GM19372 (cell line): Measurements from ENCODE around the gene INHA.
A peak's percentile ranks its signal among the peaks of the same experiment; 100 is the strongest.

Experiments
- ATAC-seq: cut with Tn5 transposase; IDR thresholded peaks from one replicate; pipeline ENCODE4 v1.9.1; 2021; ENCODE audit warnings: mild to moderate bottlenecking, low read depth, moderate library complexity; ENCODE audit not compliant: unreplicated experiment

Gene INHA

GRCh38 chr2:219557320-219557719, 14.8 kb upstream of the INHA start:
- no peak for ATAC-seq

- ATAC-seq, result no peak
Observed at GRCh38 chr2:219557791-219558785, 14.0 kb upstream of the INHA start.

GRCh38 chr2:219559156-219559915, 12.8 kb upstream of the INHA start:
- ATAC-seq, result no peak

- ATAC-seq, result peak; percentile 67
Observed at GRCh38 chr2:219560037-219560892, 11.8 kb upstream of the INHA start.

- ATAC-seq, result no peak
Observed at GRCh38 chr2:219560893-219561178, 11.3 kb upstream of the INHA start.

- no peak for ATAC-seq
Observed at GRCh38 chr2:219561179-219562048, 10.7 kb upstream of the INHA start.

- ATAC-seq, result no peak
Observed at GRCh38 chr2:219562049-219563020, 9.8 kb upstream of the INHA start.

GRCh38 chr2:219563271-219563928, 8.7 kb upstream of the INHA start:
- ATAC-seq, result no peak

- ATAC-seq, result no peak
Observed at GRCh38 chr2:219565130-219566080, 6.7 kb upstream of the INHA start.

- no peak for ATAC-seq
Observed at GRCh38 chr2:219566640-219567039, 5.5 kb upstream of the INHA start.

GRCh38 chr2:219567131-219567530, 5.0 kb upstream of the INHA start:
- ATAC-seq, result no peak

GRCh38 chr2:219567791-219568361, 4.2 kb upstream of the INHA start:
- ATAC-seq, result no peak

GRCh38 chr2:219569041-219569440, 3.1 kb upstream of the INHA start:
- ATAC-seq, result no peak

- no peak for ATAC-seq
Observed at GRCh38 chr2:219569635-219570034, 2.5 kb upstream of the INHA start.

GRCh38 chr2:219570194-219570923, 1.8 kb upstream of the INHA start:
- ATAC-seq, result no peak

GRCh38 chr2:219570924-219571310, 1.2 kb upstream of the INHA start:
- ATAC-seq, result no peak
